ENCODE results near the gene TMEM131L.

Gene TMEM131L

GRCh38 chr4:153577053-153577452, 110.9 kb downstream of the TMEM131L start:
- Histone ChIP-seq H3K79me2 (ENCODE audit: insufficient read depth, low read length) (peaks cover 17% of the 10 kb centered on the region), H3K27me3 (ENCODE audit: insufficient read depth, low read length) (no peaks in the 10 kb centered on the region), H3K9ac (ENCODE audit: low read length) (peak overlapping the region; percentile 39; the same call in 1 of the 2 replicates), H3F3A (ENCODE audit: insufficient read depth, low read length) (peaks cover 15% of the 10 kb centered on the region; the same call in 1 of the 2 replicates), H3K4me1 (ENCODE audit: insufficient read depth, low read length, severe bottlenecking) (peaks cover 92% of the 10 kb centered on the region), H2AFZ (ENCODE audit: low read length) (no peak overlapping the region), H4K20me1 (ENCODE audit: insufficient read depth, low read length) (no peaks in the 10 kb centered on the region), H3K9me3 (ENCODE audit: low read length) (no peaks in the 10 kb centered on the region), H3K36me3 (ENCODE audit: insufficient read depth, low read length) (peaks cover 62% of the 10 kb centered on the region), H3K4me3 (ENCODE audit: low read depth, low read length, poor library complexity, severe bottlenecking) (peak overlapping the region; percentile 6), H3K4me2 (ENCODE audit: low read length) (peak overlapping the region; percentile 32; the same call in 1 of the 2 replicates), H3K9me2 (ENCODE audit: low read depth, low read length) (no peaks in the 10 kb centered on the region), H3K27ac (ENCODE audit: low read depth, low read length, poor library complexity, severe bottlenecking) (peak overlapping the region; percentile 92)
- TF ChIP-seq EZH2 (IDR thresholded peaks at IDR 0.05; ENCODE audit: borderline replicate concordance, low read length) (no peak), CTCF (IDR thresholded peaks at IDR 0.05; ENCODE audit: low read length) (no peak)

- H3K4me3 ChIP-seq (ENCODE audit: low read depth, low read length, poor library complexity, severe bottlenecking), result no peak overlapping the region
- H3K4me2 ChIP-seq (ENCODE audit: low read length), result no peak overlapping the region
- H3F3A ChIP-seq (ENCODE audit: insufficient read depth, low read length), result peaks cover 10% of the 10 kb centered on the region; the same call in 1 of the 2 replicates
- no peak overlapping the region for H3K9ac ChIP-seq (ENCODE audit: low read length)
- TF ChIP-seq CTCF (IDR thresholded peaks at IDR 0.05; ENCODE audit: low read length) (no peak), EZH2 (IDR thresholded peaks at IDR 0.05; ENCODE audit: borderline replicate concordance, low read length) (no peak)
- H3K9me2 ChIP-seq (ENCODE audit: low read depth, low read length), result no peaks in the 10 kb centered on the region
- peaks cover 70% of the 10 kb centered on the region for H3K36me3 ChIP-seq (ENCODE audit: insufficient read depth, low read length)
- no peaks in the 10 kb centered on the region for H3K9me3 ChIP-seq (ENCODE audit: low read length)
- peaks cover 76% of the 10 kb centered on the region for H3K4me1 ChIP-seq (ENCODE audit: insufficient read depth, low read length, severe bottlenecking)
- H3K27ac ChIP-seq (ENCODE audit: low read depth, low read length, poor library complexity, severe bottlenecking), result peak overlapping the region; percentile 64
- H3K79me2 ChIP-seq (ENCODE audit: insufficient read depth, low read length), result peaks cover 25% of the 10 kb centered on the region
- no peaks in the 10 kb centered on the region for H3K27me3 ChIP-seq (ENCODE audit: insufficient read depth, low read length)
- H2AFZ ChIP-seq (ENCODE audit: low read length), result no peak overlapping the region
- H4K20me1 ChIP-seq (ENCODE audit: insufficient read depth, low read length), result no peaks in the 10 kb centered on the region
These were observed 113.2 kb downstream of the TMEM131L start for GRCh38 chr4:153579410-153579809.

GRCh38 chr4:153579872-153580271, 113.7 kb downstream of the TMEM131L start:
- H3K79me2 ChIP-seq (ENCODE audit: insufficient read depth, low read length), result peaks cover 24% of the 10 kb centered on the region
- H3K27me3 ChIP-seq (ENCODE audit: insufficient read depth, low read length), result no peaks in the 10 kb centered on the region
- H3K9me2 ChIP-seq (ENCODE audit: low read depth, low read length), result no peaks in the 10 kb centered on the region
- H3F3A ChIP-seq (ENCODE audit: insufficient read depth, low read length), result peaks cover 7% of the 10 kb centered on the region; the same call in 1 of the 2 replicates
- H4K20me1 ChIP-seq (ENCODE audit: insufficient read depth, low read length), result no peaks in the 10 kb centered on the region
- TF ChIP-seq EZH2 (IDR thresholded peaks at IDR 0.05; ENCODE audit: borderline replicate concordance, low read length) (no peak), CTCF (IDR thresholded peaks at IDR 0.05; ENCODE audit: low read length) (no peak)
- H3K36me3 ChIP-seq (ENCODE audit: insufficient read depth, low read length), result peaks cover 70% of the 10 kb centered on the region
- H3K4me2 ChIP-seq (ENCODE audit: low read length), result no peak overlapping the region
- peaks cover 72% of the 10 kb centered on the region for H3K4me1 ChIP-seq (ENCODE audit: insufficient read depth, low read length, severe bottlenecking)
- H3K9me3 ChIP-seq (ENCODE audit: low read length), result no peaks in the 10 kb centered on the region
- no peak overlapping the region for H3K4me3 ChIP-seq (ENCODE audit: low read depth, low read length, poor library complexity, severe bottlenecking)
- no peak overlapping the region for H2AFZ ChIP-seq (ENCODE audit: low read length)
- no peak overlapping the region; the same call in 1 of the 2 replicates for H3K9ac ChIP-seq (ENCODE audit: low read length)
- peak overlapping the region; percentile 64 for H3K27ac ChIP-seq (ENCODE audit: low read depth, low read length, poor library complexity, severe bottlenecking)

Measured in OCI-LY1 (cell line).